ENCODE data around the gene PPM1M.

The PPM1M gene

DNA sequence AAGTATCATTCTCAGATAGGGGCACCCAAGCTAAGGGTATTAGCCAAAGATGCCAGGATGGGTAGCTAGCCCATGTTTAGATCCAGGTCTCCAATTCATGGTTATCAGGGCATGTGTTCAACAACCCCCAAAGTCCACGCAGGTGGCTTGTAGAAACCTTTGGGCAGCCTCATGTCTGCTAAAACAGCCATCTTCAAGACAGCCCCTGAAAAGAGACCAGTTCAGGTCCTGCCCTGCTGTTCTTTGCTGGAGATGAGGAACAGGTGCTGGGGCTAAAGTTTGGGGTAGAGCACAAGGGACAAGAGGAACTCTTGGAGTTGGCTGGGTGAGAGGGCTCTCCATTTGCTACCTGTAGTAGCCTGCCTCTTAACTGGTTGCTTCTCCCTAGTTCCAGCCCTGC lies 4.6 kb downstream of the PPM1M start:
- Mint-ChIP-seq H3K27ac (no peak overlapping the region), H3K36me3 (ENCODE audit: low read depth) (peaks cover 19% of the 10 kb centered on the region), H3K4me1 (peaks cover 14% of the 10 kb centered on the region), H3K27me3 (ENCODE audit: low read depth, poor library complexity) (peaks cover 23% of the 10 kb centered on the region), H3K9me3 (no peaks in the 10 kb centered on the region), H3K4me3 (no peak overlapping the region)
- TF ChIP-seq, protein P1, sequence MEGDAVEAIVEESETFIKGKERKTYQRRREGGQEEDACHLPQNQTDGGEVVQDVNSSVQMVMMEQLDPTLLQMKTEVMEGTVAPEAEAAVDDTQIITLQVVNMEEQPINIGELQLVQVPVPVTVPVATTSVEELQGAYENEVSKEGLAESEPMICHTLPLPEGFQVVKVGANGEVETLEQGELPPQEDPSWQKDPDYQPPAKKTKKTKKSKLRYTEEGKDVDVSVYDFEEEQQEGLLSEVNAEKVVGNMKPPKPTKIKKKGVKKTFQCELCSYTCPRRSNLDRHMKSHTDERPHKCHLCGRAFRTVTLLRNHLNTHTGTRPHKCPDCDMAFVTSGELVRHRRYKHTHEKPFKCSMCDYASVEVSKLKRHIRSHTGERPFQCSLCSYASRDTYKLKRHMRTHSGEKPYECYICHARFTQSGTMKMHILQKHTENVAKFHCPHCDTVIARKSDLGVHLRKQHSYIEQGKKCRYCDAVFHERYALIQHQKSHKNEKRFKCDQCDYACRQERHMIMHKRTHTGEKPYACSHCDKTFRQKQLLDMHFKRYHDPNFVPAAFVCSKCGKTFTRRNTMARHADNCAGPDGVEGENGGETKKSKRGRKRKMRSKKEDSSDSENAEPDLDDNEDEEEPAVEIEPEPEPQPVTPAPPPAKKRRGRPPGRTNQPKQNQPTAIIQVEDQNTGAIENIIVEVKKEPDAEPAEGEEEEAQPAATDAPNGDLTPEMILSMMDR (IDR thresholded peaks at IDR 0.05): no peak
- DNase-seq: no peak

DNA sequence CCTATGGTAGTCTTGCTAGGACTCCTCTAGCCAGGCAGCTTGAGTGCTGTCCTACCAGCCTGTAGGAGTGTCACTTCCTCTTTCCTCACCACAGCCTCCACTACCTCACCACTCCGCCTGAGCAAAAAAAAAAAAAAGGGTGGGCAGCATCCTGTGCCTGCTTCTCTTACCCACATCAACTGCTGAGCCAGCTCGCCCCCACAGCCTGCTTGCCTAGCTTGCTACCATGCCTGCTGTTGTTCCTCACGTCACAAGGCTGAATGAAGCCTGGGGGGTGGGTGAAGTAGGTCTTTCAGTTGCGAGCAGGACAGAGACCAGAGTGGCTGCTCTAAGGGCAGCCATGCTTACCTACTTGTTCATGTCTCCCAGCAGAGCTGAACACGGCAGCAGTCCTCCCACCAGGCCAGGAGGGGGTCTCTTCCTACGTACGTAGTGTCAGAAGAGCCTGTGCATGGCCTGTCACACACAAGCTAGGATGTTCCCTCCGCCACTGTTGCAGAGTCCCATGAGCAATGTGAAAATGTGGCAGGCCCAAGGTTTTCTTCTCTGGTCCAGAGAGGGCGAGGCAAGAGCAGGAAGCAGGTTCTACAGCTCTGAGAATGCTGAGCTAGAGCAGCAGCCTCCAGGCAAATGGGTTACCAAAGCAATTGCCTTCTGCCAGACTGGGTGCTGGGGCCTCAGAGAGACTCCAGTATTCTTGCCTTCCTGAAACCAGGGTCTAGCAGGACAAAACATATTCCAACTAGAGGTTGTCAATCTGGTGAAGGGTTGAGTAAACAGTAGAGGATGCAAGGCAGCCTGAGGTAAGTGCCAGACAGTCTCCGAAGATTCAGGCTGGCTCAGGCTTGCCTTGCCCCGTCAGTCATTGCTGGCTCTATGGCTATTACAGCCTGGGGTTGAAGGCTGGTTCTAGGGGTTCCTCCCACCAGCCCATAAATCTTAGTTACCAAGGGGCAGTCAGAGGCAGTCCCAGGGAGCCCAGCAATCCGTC lies 8.1 kb downstream of the PPM1M start:
- Mint-ChIP-seq H3K27me3 (ENCODE audit: low read depth, poor library complexity) (peaks cover 3% of the 10 kb centered on the region), H3K4me1 (peaks cover 11% of the 10 kb centered on the region), H3K4me3 (no peak overlapping the region), H3K36me3 (ENCODE audit: low read depth) (peaks cover 50% of the 10 kb centered on the region), H3K9me3 (no peaks in the 10 kb centered on the region), H3K27ac (peak overlapping the region; percentile 64)
- TF ChIP-seq, protein P1 (IDR thresholded peaks at IDR 0.05): no peak
- DNase-seq: no peak

DNA sequence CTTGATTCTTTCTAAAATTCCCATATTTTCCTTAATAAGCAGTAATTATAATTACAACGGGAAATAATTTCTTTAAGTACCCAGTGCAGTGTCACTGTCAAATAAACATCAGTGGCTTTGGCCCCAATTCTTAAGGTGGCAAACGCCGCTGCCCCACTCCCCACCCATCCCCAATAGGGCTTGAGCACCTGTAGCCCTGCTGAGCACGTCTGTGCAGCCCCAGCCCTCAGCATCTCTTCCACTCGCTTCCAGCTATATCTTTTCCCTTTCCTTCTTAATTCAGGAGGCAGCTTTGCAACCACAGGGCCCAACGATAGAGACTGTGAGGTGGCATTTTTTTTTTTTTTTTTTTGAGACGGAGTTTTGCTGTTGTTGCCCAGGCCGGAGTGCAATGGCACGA lies 9.0 kb downstream of the PPM1M start:
- Mint-ChIP-seq H3K9me3 (no peaks in the 10 kb centered on the region), H3K27me3 (ENCODE audit: low read depth, poor library complexity) (peaks cover 3% of the 10 kb centered on the region), H3K4me3 (no peak overlapping the region), H3K27ac (no peak overlapping the region), H3K4me1 (peaks cover 11% of the 10 kb centered on the region), H3K36me3 (ENCODE audit: low read depth) (peaks cover 60% of the 10 kb centered on the region)
- TF ChIP-seq, protein P1 (IDR thresholded peaks at IDR 0.05): no peak
- no peak for DNase-seq

DNA sequence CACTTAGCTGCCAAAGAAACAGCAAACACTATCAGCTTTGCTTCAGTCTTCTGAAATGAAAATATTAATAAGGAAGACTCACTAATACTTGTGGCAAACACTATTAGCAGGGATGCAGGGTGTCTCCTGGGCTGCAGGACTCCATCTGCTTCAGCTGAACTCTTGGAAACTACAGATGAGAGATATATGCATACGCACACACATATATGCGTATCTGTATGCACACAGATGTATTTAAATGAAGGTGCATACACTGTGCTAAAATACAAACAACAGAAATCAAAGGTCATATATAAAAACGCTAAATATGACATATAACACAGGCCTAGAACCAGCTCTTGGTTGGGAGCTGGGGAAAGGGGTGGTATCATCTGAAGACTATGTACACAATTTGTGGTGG lies 10.6 kb downstream of the PPM1M start:
- no peak overlapping the region for H3K27ac Mint-ChIP-seq
- DNase-seq: no peak
- peaks cover 3% of the 10 kb centered on the region for H3K27me3 Mint-ChIP-seq (ENCODE audit: low read depth, poor library complexity)
- no peaks in the 10 kb centered on the region for H3K9me3 Mint-ChIP-seq
- peaks cover 76% of the 10 kb centered on the region for H3K36me3 Mint-ChIP-seq (ENCODE audit: low read depth)
- peaks cover 11% of the 10 kb centered on the region for H3K4me1 Mint-ChIP-seq
- no peak overlapping the region for H3K4me3 Mint-ChIP-seq
- TF ChIP-seq, protein P1 (IDR thresholded peaks at IDR 0.05): no peak

DNA sequence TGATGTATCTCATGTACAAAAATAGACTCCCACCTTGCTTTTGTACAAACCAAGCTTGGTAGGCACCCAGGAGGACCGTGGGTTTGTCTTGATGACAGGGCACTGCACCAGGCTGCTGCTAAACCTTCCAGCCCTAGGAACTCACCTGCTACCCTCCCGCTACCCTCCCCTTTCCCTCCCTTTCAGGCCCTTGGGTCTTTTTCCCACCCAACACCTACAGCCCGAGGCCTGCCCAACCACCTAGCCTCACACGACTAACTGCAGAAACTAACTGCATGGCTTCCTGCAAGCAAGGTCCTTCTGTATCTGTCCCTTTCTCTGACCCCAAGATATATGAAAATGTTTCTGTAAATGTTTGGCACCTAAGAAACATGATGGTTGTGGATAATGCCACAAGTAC lies 11.1 kb downstream of the PPM1M start:
- Mint-ChIP-seq H3K36me3 (ENCODE audit: low read depth) (peaks cover 80% of the 10 kb centered on the region), H3K27me3 (ENCODE audit: low read depth, poor library complexity) (peaks cover 3% of the 10 kb centered on the region), H3K4me1 (peaks cover 11% of the 10 kb centered on the region), H3K9me3 (no peaks in the 10 kb centered on the region), H3K4me3 (no peak overlapping the region), H3K27ac (no peak overlapping the region)
- DNase-seq: no peak
- TF ChIP-seq, protein P1 (IDR thresholded peaks at IDR 0.05): no peak

DNA sequence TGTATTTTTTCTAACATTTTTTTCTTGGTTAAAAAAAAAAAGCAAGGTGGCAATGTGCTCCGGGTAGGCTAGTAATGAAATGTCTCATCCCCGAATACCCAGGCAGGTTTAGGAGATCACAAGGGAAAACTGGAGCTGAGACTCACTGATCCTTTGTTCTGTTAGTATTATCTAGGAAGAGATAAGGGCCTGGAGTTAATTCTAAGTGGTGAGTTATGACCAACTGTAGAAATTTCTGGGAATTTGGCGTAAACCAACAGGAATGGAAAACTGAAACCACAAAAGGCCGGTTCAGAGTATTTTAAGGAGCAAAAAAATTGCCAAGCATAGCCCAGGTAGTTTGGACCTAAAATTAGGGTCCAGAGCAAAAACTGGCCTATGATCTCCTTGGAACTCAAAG lies 12.4 kb downstream of the PPM1M start:
- Mint-ChIP-seq H3K27me3 (ENCODE audit: low read depth, poor library complexity) (peaks cover 3% of the 10 kb centered on the region), H3K9me3 (no peaks in the 10 kb centered on the region), H3K27ac (no peak overlapping the region), H3K36me3 (ENCODE audit: low read depth) (peaks cover 78% of the 10 kb centered on the region), H3K4me1 (peaks cover 11% of the 10 kb centered on the region), H3K4me3 (no peak overlapping the region)
- TF ChIP-seq, protein P1 (IDR thresholded peaks at IDR 0.05): no peak
- DNase-seq: no peak
